Skin of body (tissue), 2 donors: ENCODE measurements around the gene WNK2. TPM values are rescaled to one million over a fixed set of nuclear protein-coding genes. Genes with fewer than 3 reads are reported as not detected.

Experiments
- DNase-seq: peaks from one replicate; lab custom pipeline; 2025; lab: John Stamatoyannopoulos, UW
- total RNA-seq: library from RNA; depleted of rRNA; stranded (reverse); fragments of >200 nt; gene quantifications from one replicate; pipeline ENCODE4 v1.2.3, GENCODE V29; 2014

Gene WNK2
- total RNA-seq, 1 donor from 2014 or later, result 11.2 TPM

- peak; percentile 85 for DNase-seq
Measured at GRCh38 chr9:93161786-93162562, 22.0 kb upstream of the WNK2 start.

- DNase-seq, result no peak
Measured at GRCh38 chr9:93164085-93164484, 19.9 kb upstream of the WNK2 start.

GRCh38 chr9:93166699-93167098 is 17.2 kb upstream of the WNK2 start:
- DNase-seq, result no peak

GRCh38 chr9:93167185-93167584 is 16.8 kb upstream of the WNK2 start:
- no peak for DNase-seq

GRCh38 chr9:93167838-93168237 is 16.1 kb upstream of the WNK2 start:
- DNase-seq, result no peak

GRCh38 chr9:93168581-93168980 is 15.4 kb upstream of the WNK2 start:
- no peak for DNase-seq

GRCh38 chr9:93169444-93169843 is 14.5 kb upstream of the WNK2 start:
- DNase-seq, result no peak

- DNase-seq, result no peak
Measured at GRCh38 chr9:93170571-93170970, 13.4 kb upstream of the WNK2 start.

GRCh38 chr9:93171261-93171990 is 12.5 kb upstream of the WNK2 start:
- no peak for DNase-seq

GRCh38 chr9:93172666-93173364 is 11.1 kb upstream of the WNK2 start:
- no peak for DNase-seq

GRCh38 chr9:93173365-93174051 is 10.4 kb upstream of the WNK2 start:
- DNase-seq, result no peak

- no peak for DNase-seq
Measured at GRCh38 chr9:93174976-93175375, 9.0 kb upstream of the WNK2 start.

- no peak for DNase-seq
Measured at GRCh38 chr9:93177676-93178075, 6.3 kb upstream of the WNK2 start.

GRCh38 chr9:93178851-93179786 is 4.8 kb upstream of the WNK2 start:
- no peak for DNase-seq

- DNase-seq, result no peak
Measured at GRCh38 chr9:93180938-93181337, 3.0 kb upstream of the WNK2 start.

- DNase-seq, result no peak
Measured at GRCh38 chr9:93181672-93182435, 2.1 kb upstream of the WNK2 start.

GRCh38 chr9:93182572-93182971 is 1.4 kb upstream of the WNK2 start:
- DNase-seq, result no peak

GRCh38 chr9:93183131-93183662 is 742 bp upstream of the WNK2 start:
- no peak for DNase-seq

- no peak for DNase-seq
Measured at GRCh38 chr9:93184432-93185265, 710 bp downstream of the WNK2 start.
